Epithelial cell of esophagus (primary cell): ENCODE measurements around the gene LPP.

Experiments used
- DNase-seq: peaks from one replicate; pipeline ENCODE4 v3.0.0; 2010; ENCODE audit warnings: low read depth
- H3K4me3 ChIP-seq: 2 replicates; pipeline ENCODE4 v1.5.1; 2011; ENCODE audit warnings: mild to moderate bottlenecking, low read length, control low read depth
- CTCF ChIP-seq: IDR thresholded peaks from 2 replicates; pipeline ENCODE4 v1.5.1; 2011; ENCODE audit warnings: low read depth, mild to moderate bottlenecking, low read length, control low read depth, inconsistent platforms; ENCODE audit not compliant: insufficient read depth; ENCODE audit errors: missing control alignments

Gene LPP

GRCh38 chr3:188670446-188670845 is 516.5 kb downstream of the LPP start:
- H3K4me3 ChIP-seq, result no peak overlapping the region
- TF ChIP-seq CTCF, result no peak
- no peak for DNase-seq

GRCh38 chr3:188671971-188672370 is 518.0 kb downstream of the LPP start:
- no peak overlapping the region for H3K4me3 ChIP-seq
- peak; percentile 71 for DNase-seq
- no peak for TF ChIP-seq CTCF

GRCh38 chr3:188672840-188673239 is 518.9 kb downstream of the LPP start:
- no peak for TF ChIP-seq CTCF
- no peak for DNase-seq
- H3K4me3 ChIP-seq, result no peak overlapping the region

- DNase-seq, result peak; percentile 96
- no peak overlapping the region for H3K4me3 ChIP-seq
- TF ChIP-seq CTCF, result no peak
Measured at GRCh38 chr3:188673646-188674186, 519.8 kb downstream of the LPP start.

- TF ChIP-seq CTCF, result no peak
- no peak for DNase-seq
- no peak overlapping the region for H3K4me3 ChIP-seq
Measured at GRCh38 chr3:188674595-188674994, 520.6 kb downstream of the LPP start.

GRCh38 chr3:188677344-188677743 is 523.4 kb downstream of the LPP start:
- no peak overlapping the region for H3K4me3 ChIP-seq
- TF ChIP-seq CTCF, result no peak
- DNase-seq, result no peak

GRCh38 chr3:188680189-188680588 is 526.2 kb downstream of the LPP start:
- no peak for DNase-seq
- no peak for TF ChIP-seq CTCF
- no peak overlapping the region for H3K4me3 ChIP-seq
